ENCODE results near the gene EMILIN1.
A peak's percentile ranks its signal among the peaks of the same experiment; 100 is the strongest.

Gene EMILIN1

GRCh38 chr2:27051902-27052645 is 26.3 kb upstream of the EMILIN1 start:
- no peaks in the 10 kb centered on the region for H3K27me3 ChIP-seq (ENCODE audit: insufficient read depth, low read depth, severe bottlenecking)
- peak overlapping the region; percentile 81 for H3K27ac ChIP-seq
- H3K4me3 ChIP-seq (ENCODE audit: low read depth, low read length) = peak overlapping the region; percentile 85
- no peaks in the 10 kb centered on the region for H3K9me3 ChIP-seq (ENCODE audit: severe bottlenecking)
- DNase-seq = peak; percentile 58
- peaks cover 43% of the 10 kb centered on the region for H3K36me3 ChIP-seq
- TF ChIP-seq, protein P1, sequence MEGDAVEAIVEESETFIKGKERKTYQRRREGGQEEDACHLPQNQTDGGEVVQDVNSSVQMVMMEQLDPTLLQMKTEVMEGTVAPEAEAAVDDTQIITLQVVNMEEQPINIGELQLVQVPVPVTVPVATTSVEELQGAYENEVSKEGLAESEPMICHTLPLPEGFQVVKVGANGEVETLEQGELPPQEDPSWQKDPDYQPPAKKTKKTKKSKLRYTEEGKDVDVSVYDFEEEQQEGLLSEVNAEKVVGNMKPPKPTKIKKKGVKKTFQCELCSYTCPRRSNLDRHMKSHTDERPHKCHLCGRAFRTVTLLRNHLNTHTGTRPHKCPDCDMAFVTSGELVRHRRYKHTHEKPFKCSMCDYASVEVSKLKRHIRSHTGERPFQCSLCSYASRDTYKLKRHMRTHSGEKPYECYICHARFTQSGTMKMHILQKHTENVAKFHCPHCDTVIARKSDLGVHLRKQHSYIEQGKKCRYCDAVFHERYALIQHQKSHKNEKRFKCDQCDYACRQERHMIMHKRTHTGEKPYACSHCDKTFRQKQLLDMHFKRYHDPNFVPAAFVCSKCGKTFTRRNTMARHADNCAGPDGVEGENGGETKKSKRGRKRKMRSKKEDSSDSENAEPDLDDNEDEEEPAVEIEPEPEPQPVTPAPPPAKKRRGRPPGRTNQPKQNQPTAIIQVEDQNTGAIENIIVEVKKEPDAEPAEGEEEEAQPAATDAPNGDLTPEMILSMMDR (IDR thresholded peaks at IDR 0.05; ENCODE audit: low read depth, low read length) = no peak

DNA sequence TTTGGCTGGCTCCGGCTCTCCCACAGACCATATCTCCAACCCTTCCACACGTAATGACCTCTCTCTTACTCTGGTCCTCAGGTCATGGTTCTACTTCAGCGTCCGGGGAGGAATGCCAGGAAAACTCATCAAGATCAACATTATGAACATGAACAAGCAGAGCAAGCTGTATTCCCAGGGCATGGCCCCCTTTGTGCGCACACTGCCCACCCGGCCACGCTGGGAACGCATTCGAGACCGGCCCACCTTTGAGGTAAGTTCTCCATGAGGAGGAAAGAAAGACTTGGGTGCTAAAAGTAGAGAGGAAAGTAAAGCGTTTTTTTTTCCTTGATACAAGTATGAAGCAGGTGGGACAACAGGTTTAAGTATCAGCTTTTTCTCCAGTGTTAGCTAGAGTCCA is 25.1 kb upstream of the EMILIN1 start:
- no peaks in the 10 kb centered on the region for H3K9me3 ChIP-seq (ENCODE audit: severe bottlenecking)
- no peak for DNase-seq
- no peak overlapping the region for H3K27ac ChIP-seq
- TF ChIP-seq, protein P1 (IDR thresholded peaks at IDR 0.05; ENCODE audit: low read depth, low read length) = no peak
- no peaks in the 10 kb centered on the region for H3K27me3 ChIP-seq (ENCODE audit: insufficient read depth, low read depth, severe bottlenecking)
- no peak overlapping the region for H3K4me3 ChIP-seq (ENCODE audit: low read depth, low read length)
- peaks cover 56% of the 10 kb centered on the region for H3K36me3 ChIP-seq

DNA sequence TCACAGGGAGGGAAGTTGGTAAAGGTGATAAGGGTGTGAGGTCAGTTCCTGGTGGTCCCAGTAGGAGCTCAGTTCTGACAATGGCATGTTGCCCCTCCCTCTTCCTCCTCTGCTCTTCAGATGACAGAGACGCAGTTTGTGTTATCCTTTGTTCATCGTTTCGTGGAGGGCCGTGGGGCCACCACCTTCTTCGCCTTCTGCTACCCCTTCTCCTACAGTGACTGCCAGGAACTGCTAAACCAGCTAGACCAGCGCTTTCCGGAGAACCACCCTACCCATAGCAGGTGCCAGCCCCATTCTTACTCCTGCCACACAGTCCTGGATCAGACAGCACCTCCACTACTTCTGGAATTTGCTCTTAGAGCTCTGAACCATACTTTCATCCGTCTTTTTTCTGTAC is 24.6 kb upstream of the EMILIN1 start:
- no peak overlapping the region for H3K27ac ChIP-seq
- no peak for DNase-seq
- peaks cover 60% of the 10 kb centered on the region for H3K36me3 ChIP-seq

DNA sequence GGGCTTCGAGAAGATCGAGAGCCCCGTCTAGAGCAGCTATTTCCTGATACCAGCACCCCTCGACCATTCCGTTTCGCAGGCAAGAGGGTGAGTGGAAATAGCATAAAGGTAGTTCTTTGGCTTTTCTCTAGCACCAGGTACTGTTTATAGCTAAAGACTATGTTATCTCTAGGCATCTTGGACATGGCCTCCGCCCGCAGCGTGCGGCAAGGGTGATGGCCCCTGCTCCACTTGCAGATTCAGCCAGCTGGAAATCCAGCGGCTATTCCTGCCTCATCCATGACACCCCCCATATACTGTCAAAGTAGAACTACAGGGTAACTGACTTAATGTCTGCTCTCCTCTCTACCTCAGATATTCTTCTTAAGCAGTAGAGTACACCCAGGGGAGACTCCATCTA is 23.7 kb upstream of the EMILIN1 start:
- H3K36me3 ChIP-seq = peaks cover 70% of the 10 kb centered on the region
- no peak overlapping the region for H3K27ac ChIP-seq
- TF ChIP-seq, protein P1 (IDR thresholded peaks at IDR 0.05; ENCODE audit: low read depth, low read length) = no peak
- no peaks in the 10 kb centered on the region for H3K9me3 ChIP-seq (ENCODE audit: severe bottlenecking)
- DNase-seq = no peak
- no peak overlapping the region for H3K4me3 ChIP-seq (ENCODE audit: low read depth, low read length)
- no peaks in the 10 kb centered on the region for H3K27me3 ChIP-seq (ENCODE audit: insufficient read depth, low read depth, severe bottlenecking)

More for the DNA sequence above, 24.6 kb upstream of the EMILIN1 start:
- Histone ChIP-seq H3K9me3 (ENCODE audit: severe bottlenecking) (no peaks in the 10 kb centered on the region), H3K4me3 (ENCODE audit: low read depth, low read length) (no peak overlapping the region), H3K27me3 (ENCODE audit: insufficient read depth, low read depth, severe bottlenecking) (no peaks in the 10 kb centered on the region)
- TF ChIP-seq, protein P1 (IDR thresholded peaks at IDR 0.05; ENCODE audit: low read depth, low read length) = no peak

- no peaks in the 10 kb centered on the region for H3K27me3 ChIP-seq (ENCODE audit: insufficient read depth, low read depth, severe bottlenecking)
- TF ChIP-seq, protein P1 (IDR thresholded peaks at IDR 0.05; ENCODE audit: low read depth, low read length) = no peak
- no peak overlapping the region for H3K27ac ChIP-seq
- peaks cover 72% of the 10 kb centered on the region for H3K36me3 ChIP-seq
- no peaks in the 10 kb centered on the region for H3K9me3 ChIP-seq (ENCODE audit: severe bottlenecking)
- H3K4me3 ChIP-seq (ENCODE audit: low read depth, low read length) = no peak overlapping the region
- no peak for DNase-seq
These were observed 21.2 kb upstream of the EMILIN1 start for GRCh38 chr2:27057184-27057583.

DNA sequence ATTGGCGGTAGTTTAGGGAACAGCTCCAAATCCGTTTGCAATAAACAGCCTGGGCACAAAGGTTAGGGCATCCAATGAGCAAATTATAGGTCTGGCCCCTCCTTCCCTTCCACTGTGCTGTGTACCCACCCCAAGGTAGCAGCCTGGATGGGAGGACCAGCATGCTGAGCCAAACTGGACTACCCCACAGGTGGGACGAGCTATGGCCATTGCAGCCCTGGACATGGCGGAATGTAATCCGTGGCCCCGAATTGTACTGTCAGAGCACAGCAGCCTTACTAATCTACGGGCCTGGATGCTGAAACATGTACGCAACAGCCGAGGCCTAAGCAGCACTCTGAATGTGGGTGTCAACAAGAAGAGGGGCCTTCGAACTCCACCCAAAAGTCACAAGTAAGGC is 20.2 kb upstream of the EMILIN1 start:
- Histone ChIP-seq H3K36me3 (peaks cover 77% of the 10 kb centered on the region), H3K9me3 (ENCODE audit: severe bottlenecking) (no peaks in the 10 kb centered on the region), H3K27ac (no peak overlapping the region), H3K4me3 (ENCODE audit: low read depth, low read length) (no peak overlapping the region), H3K27me3 (ENCODE audit: insufficient read depth, low read depth, severe bottlenecking) (no peaks in the 10 kb centered on the region)
- DNase-seq = no peak
- TF ChIP-seq, protein P1 (IDR thresholded peaks at IDR 0.05; ENCODE audit: low read depth, low read length) = no peak
